H1 (cell line): Measurements from ENCODE around the gene OBSCN. TPM values are rescaled to one million over a fixed set of nuclear protein-coding genes. Genes with fewer than 3 reads are reported as not detected.

ENCODE experiments used
- CBX8 ChIP-seq: fragments of 300-800, 300-1000 bp; sonication (generic); IDR thresholded peaks from 2 replicates; pipeline ENCODE4 v1.7.1; 2016; ENCODE audit warnings: low read depth, low read length, borderline replicate concordance
- CTBP2 ChIP-seq: IDR thresholded peaks from 2 replicates; pipeline ENCODE4 v1.7.0; 2011; ENCODE audit warnings: borderline replicate concordance, mild to moderate bottlenecking, moderate library complexity, mixed read lengths, low read length; ENCODE audit not compliant: insufficient read depth, insufficient read length
- JUN ChIP-seq: IDR thresholded peaks from 2 replicates; pipeline ENCODE4 v1.6.1; 2011; ENCODE audit warnings: low read depth, mild to moderate bottlenecking, improper control_type of control experiment, low read length
- JUND ChIP-seq: IDR thresholded peaks from 2 replicates; pipeline ENCODE4 v1.6.1; 2011; ENCODE audit warnings: mild to moderate bottlenecking, improper control_type of control experiment, low read length
- polyA plus RNA-seq, 7 experiments: library from polyadenylated mRNA; depleted of rRNA in 3 of 7; stranded (reverse) in 5 of 7; unstranded in 2 of 7; fragments of >200 nt in 5 of 7; fragments of 200-250 nt in 2 of 7; gene quantifications; 1 replicate in 5 of 7; 2 replicates in 1 of 7; 4 replicates in 1 of 7; pipeline versions ENCODE4 v1.2.1 to v1.2.3, GENCODE V29; 2011 to 2013; ENCODE audit warnings: missing spikeins in 2 of 7, mixed read lengths in 2 of 7
- total RNA-seq: library from RNA; stranded (reverse); fragmentation: NEBNext Ultra II Directional; extraction: Animal tissue kit (Norgen Biotek cat#: 25700); gene quantifications from 2 replicates; pipeline ENCODE4 v1.2.1, GENCODE V29; 2021
- TF ChIP-seq, protein P1 (sequence below): fragments of 300-600 bp; sonication (generic); IDR thresholded peaks from 2 replicates; pipeline ENCODE4 v1.7.1; 2012; ENCODE audit warnings: low read length, moderate library complexity, mild to moderate bottlenecking, inconsistent platforms; ENCODE audit not compliant: insufficient replicate concordance
- TF ChIP-seq, protein P2 (sequence below): IDR thresholded peaks from 2 replicates; pipeline ENCODE4 v1.6.1; 2012; ENCODE audit warnings: inconsistent platforms

Gene OBSCN
- total and polyA plus RNA-seq, 2 of the 8 experiments (the other 6 are each of a cell fraction or from before 2014, with no cell fraction given) = 7.5 to 28.4 TPM

DNA sequence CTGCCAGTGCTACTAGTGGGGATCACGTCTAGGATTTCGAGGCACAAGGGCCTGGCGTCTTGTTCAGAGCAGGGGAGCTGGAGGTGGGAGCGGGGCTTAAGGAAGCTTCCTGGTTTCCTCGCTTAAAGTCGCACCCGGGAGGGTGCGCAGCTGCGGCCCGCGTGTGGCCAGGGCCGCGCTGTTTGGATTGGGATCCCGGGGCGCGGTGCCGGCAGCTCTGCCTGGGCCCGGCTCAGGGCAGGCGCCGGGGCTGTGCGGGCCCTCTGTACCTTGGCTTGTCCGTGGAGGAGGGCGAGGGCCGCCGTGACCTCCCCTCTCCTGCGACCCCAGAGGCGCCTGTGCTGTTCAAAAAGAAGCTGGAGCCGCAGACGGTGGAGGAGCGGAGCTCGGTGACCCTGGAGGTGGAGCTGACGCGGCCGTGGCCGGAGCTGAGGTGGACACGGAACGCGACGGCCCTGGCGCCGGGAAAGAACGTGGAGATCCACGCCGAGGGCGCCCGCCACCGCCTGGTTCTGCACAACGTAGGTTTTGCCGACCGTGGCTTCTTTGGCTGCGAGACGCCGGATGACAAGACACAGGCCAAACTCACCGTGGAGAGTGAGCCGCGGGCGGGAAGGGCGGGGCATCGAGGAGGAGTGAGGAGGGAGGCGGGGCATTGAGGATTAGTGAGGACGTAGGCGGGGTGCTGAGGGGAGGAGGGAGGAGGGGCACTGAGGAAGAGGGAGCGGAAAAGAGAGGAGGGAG is 67.8 kb downstream of the OBSCN start (continued):
- TF ChIP-seq, protein P1, sequence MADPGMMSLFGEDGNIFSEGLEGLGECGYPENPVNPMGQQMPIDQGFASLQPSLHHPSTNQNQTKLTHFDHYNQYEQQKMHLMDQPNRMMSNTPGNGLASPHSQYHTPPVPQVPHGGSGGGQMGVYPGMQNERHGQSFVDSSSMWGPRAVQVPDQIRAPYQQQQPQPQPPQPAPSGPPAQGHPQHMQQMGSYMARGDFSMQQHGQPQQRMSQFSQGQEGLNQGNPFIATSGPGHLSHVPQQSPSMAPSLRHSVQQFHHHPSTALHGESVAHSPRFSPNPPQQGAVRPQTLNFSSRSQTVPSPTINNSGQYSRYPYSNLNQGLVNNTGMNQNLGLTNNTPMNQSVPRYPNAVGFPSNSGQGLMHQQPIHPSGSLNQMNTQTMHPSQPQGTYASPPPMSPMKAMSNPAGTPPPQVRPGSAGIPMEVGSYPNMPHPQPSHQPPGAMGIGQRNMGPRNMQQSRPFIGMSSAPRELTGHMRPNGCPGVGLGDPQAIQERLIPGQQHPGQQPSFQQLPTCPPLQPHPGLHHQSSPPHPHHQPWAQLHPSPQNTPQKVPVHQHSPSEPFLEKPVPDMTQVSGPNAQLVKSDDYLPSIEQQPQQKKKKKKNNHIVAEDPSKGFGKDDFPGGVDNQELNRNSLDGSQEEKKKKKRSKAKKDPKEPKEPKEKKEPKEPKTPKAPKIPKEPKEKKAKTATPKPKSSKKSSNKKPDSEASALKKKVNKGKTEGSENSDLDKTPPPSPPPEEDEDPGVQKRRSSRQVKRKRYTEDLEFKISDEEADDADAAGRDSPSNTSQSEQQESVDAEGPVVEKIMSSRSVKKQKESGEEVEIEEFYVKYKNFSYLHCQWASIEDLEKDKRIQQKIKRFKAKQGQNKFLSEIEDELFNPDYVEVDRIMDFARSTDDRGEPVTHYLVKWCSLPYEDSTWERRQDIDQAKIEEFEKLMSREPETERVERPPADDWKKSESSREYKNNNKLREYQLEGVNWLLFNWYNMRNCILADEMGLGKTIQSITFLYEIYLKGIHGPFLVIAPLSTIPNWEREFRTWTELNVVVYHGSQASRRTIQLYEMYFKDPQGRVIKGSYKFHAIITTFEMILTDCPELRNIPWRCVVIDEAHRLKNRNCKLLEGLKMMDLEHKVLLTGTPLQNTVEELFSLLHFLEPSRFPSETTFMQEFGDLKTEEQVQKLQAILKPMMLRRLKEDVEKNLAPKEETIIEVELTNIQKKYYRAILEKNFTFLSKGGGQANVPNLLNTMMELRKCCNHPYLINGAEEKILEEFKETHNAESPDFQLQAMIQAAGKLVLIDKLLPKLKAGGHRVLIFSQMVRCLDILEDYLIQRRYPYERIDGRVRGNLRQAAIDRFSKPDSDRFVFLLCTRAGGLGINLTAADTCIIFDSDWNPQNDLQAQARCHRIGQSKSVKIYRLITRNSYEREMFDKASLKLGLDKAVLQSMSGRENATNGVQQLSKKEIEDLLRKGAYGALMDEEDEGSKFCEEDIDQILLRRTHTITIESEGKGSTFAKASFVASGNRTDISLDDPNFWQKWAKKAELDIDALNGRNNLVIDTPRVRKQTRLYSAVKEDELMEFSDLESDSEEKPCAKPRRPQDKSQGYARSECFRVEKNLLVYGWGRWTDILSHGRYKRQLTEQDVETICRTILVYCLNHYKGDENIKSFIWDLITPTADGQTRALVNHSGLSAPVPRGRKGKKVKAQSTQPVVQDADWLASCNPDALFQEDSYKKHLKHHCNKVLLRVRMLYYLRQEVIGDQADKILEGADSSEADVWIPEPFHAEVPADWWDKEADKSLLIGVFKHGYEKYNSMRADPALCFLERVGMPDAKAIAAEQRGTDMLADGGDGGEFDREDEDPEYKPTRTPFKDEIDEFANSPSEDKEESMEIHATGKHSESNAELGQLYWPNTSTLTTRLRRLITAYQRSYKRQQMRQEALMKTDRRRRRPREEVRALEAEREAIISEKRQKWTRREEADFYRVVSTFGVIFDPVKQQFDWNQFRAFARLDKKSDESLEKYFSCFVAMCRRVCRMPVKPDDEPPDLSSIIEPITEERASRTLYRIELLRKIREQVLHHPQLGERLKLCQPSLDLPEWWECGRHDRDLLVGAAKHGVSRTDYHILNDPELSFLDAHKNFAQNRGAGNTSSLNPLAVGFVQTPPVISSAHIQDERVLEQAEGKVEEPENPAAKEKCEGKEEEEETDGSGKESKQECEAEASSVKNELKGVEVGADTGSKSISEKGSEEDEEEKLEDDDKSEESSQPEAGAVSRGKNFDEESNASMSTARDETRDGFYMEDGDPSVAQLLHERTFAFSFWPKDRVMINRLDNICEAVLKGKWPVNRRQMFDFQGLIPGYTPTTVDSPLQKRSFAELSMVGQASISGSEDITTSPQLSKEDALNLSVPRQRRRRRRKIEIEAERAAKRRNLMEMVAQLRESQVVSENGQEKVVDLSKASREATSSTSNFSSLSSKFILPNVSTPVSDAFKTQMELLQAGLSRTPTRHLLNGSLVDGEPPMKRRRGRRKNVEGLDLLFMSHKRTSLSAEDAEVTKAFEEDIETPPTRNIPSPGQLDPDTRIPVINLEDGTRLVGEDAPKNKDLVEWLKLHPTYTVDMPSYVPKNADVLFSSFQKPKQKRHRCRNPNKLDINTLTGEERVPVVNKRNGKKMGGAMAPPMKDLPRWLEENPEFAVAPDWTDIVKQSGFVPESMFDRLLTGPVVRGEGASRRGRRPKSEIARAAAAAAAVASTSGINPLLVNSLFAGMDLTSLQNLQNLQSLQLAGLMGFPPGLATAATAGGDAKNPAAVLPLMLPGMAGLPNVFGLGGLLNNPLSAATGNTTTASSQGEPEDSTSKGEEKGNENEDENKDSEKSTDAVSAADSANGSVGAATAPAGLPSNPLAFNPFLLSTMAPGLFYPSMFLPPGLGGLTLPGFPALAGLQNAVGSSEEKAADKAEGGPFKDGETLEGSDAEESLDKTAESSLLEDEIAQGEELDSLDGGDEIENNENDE = no peak
- TF ChIP-seq JUN (no peak), CTBP2 (no peak), JUND (no peak), CBX8 (no peak)
- TF ChIP-seq, protein P2, sequence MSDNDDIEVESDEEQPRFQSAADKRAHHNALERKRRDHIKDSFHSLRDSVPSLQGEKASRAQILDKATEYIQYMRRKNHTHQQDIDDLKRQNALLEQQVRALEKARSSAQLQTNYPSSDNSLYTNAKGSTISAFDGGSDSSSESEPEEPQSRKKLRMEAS = 0 out of 2 replicates have a peak, but pooled peaks have one; percentile 5
